GM21360 (cell line): ENCODE results near the gene FAM117A.
A peak's percentile ranks its signal among the peaks of the same experiment; 100 is the strongest.
"Not testable (repeated sequence)": the region's sequence is repeated elsewhere in the genome, so short reads cannot be mapped to it uniquely, and the experiment has no call there.

ENCODE experiments used
- ATAC-seq: cut with Tn5 transposase; IDR thresholded peaks from one replicate; pipeline ENCODE4 v1.9.1; 2021; ENCODE audit warnings: mild to moderate bottlenecking, moderate library complexity; ENCODE audit not compliant: unreplicated experiment

The FAM117A gene

GRCh38 chr17:49681106-49681979 lies 82.6 kb downstream of the FAM117A start:
- ATAC-seq = no peak

GRCh38 chr17:49680314-49680713 lies 83.6 kb downstream of the FAM117A start:
- no peak for ATAC-seq

GRCh38 chr17:49677933-49678847 lies 85.7 kb downstream of the FAM117A start, which contains the start of gene SPOP:
Gene SPOP, minus strand, starts transcription at chr17:49678097. Its CDS starts 55,287 bp downstream, at chr17:49622810.
- peak; percentile 81 for ATAC-seq

- ATAC-seq = peak; percentile 48
These were observed 86.6 kb downstream of the FAM117A start for GRCh38 chr17:49677134-49677932.

GRCh38 chr17:49676276-49676868 lies 87.6 kb downstream of the FAM117A start:
- peak; percentile 50 for ATAC-seq

GRCh38 chr17:49674507-49674906 lies 89.4 kb downstream of the FAM117A start:
- ATAC-seq = no peak

GRCh38 chr17:49673679-49674078 lies 90.3 kb downstream of the FAM117A start:
- not testable (repeated sequence) for ATAC-seq

- no peak for ATAC-seq
These were observed 93.3 kb downstream of the FAM117A start for GRCh38 chr17:49670641-49671040.

- no peak for ATAC-seq
These were observed 93.9 kb downstream of the FAM117A start for GRCh38 chr17:49670002-49670401.

- ATAC-seq = no peak
These were observed 96.1 kb downstream of the FAM117A start for GRCh38 chr17:49667854-49668253.

- no peak for ATAC-seq
These were observed 99.2 kb downstream of the FAM117A start for GRCh38 chr17:49664706-49665211.
